ENCODE data around the gene PIAS2. TPM values are rescaled to one million over a fixed set of nuclear protein-coding genes. Genes with fewer than 3 reads are reported as not detected.

The PIAS2 gene
- total RNA-seq, 1 experiment from 2014 or later, result 33.6 TPM

DNA sequence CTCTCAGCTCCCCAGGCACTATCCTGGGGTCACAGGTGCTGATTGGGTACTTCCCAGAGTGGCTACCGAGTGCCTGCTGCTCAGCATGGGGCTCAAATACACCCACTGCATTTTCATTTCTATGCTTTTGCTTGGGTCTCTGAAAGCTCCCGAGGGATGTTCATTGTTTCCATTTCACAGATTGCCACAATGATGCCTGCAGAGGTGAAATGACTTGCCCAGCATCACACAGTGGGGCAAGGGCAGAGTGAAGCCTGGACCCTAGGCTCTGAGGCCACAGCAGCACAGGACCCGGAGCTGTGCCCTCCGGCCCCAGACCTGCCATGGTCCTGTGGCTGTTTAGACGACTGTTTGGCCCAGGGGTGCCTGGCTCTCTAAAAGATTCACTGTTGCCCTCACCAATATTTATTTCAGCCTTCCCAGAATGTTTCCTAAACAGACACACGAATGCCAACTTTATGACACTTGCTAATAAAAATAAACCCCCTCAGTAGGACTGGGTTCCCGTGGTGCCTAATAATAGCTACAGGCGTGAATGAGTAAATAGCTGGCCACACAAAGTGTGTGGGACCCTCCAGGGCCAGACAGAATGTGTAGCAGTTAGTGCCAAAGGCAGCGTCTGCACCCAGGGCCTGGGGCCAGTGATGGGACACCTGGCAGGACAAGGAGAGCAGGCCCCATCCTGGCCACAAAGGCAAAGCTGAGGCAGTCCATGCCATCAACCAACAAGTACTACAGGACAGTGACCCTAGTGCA is 149.0 kb downstream of the PIAS2 start:
- CTCF ChIA-PET, result no interaction called here
- no peaks in the 10 kb centered on the region for H3K4me1 Mint-ChIP-seq (ENCODE audit: low read depth, unreplicated experiment)
- H3K36me3 Mint-ChIP-seq (ENCODE audit: insufficient read depth, unreplicated experiment), result no peaks in the 10 kb centered on the region
- DNase-seq, result no peak
- no peak overlapping the region for H3K4me3 Mint-ChIP-seq (ENCODE audit: low read depth, unreplicated experiment)
- TF ChIP-seq, protein P1, sequence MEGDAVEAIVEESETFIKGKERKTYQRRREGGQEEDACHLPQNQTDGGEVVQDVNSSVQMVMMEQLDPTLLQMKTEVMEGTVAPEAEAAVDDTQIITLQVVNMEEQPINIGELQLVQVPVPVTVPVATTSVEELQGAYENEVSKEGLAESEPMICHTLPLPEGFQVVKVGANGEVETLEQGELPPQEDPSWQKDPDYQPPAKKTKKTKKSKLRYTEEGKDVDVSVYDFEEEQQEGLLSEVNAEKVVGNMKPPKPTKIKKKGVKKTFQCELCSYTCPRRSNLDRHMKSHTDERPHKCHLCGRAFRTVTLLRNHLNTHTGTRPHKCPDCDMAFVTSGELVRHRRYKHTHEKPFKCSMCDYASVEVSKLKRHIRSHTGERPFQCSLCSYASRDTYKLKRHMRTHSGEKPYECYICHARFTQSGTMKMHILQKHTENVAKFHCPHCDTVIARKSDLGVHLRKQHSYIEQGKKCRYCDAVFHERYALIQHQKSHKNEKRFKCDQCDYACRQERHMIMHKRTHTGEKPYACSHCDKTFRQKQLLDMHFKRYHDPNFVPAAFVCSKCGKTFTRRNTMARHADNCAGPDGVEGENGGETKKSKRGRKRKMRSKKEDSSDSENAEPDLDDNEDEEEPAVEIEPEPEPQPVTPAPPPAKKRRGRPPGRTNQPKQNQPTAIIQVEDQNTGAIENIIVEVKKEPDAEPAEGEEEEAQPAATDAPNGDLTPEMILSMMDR (IDR thresholded peaks at IDR 0.05; ENCODE audit: unreplicated experiment), result no peak
- no peak overlapping the region for H3K27ac Mint-ChIP-seq (ENCODE audit: unreplicated experiment)
- intact Hi-C loops (cut with micrococcal nuclease; ENCODE audit: unreplicated experiment), result no loop called here
- peaks cover 40% of the 10 kb centered on the region for H3K27me3 Mint-ChIP-seq (ENCODE audit: unreplicated experiment)
- H3K9me3 Mint-ChIP-seq (ENCODE audit: low read depth, unreplicated experiment), result no peaks in the 10 kb centered on the region
- BruUV-seq (replicated peaks), result no TSS peak

DNA sequence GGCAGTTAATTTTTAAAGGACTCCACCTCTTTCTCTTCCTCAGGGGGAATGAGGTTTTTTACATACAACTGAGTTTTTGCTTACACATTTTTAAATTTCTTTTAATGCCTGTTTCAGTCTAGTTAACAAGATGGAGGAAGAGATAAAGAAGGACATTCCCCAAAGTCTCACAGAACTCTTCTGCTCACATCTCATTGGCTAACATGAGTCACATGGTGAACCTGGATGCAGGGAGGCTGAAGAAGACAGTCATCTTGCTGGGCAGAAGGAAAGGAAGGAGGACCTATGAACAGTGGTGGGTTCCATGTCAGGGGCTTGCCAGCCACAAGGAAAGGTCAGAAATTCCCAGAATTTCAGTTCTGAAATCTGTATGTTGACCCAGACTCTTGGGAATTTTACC is 150.1 kb downstream of the PIAS2 start:
- TF ChIP-seq, protein P1 (IDR thresholded peaks at IDR 0.05; ENCODE audit: unreplicated experiment), result no peak
- H3K9me3 Mint-ChIP-seq (ENCODE audit: low read depth, unreplicated experiment), result no peaks in the 10 kb centered on the region
- H3K27me3 Mint-ChIP-seq (ENCODE audit: unreplicated experiment), result peaks cover 52% of the 10 kb centered on the region
- BruUV-seq (replicated peaks), result no TSS peak
- H3K36me3 Mint-ChIP-seq (ENCODE audit: insufficient read depth, unreplicated experiment), result no peaks in the 10 kb centered on the region
- DNase-seq, result no peak
- no peak overlapping the region for H3K4me3 Mint-ChIP-seq (ENCODE audit: low read depth, unreplicated experiment)
- intact Hi-C loops (cut with micrococcal nuclease; ENCODE audit: unreplicated experiment), result no loop called here
- CTCF ChIA-PET, result no interaction called here
- H3K27ac Mint-ChIP-seq (ENCODE audit: unreplicated experiment), result no peak overlapping the region
- no peaks in the 10 kb centered on the region for H3K4me1 Mint-ChIP-seq (ENCODE audit: low read depth, unreplicated experiment)

DNA sequence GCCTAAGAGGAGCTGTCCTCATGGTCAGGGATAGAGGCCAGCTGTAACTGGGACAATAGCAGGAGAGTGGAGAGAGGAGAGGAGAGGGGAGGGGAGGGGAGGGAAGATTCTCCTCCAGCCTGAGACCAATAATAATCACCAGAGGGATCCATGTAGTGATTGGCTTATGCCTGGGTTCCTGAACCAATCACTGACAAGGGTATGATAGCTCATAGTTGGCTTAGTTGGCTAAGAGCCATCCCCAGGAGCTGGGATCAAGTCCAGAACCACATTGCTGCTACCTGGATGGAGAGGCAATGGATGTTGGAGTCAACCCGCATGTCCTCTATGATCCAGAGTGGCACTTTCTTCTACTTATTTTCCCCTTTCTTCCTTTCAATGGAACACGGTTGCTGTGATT is 152.7 kb downstream of the PIAS2 start:
- CTCF ChIA-PET, result no interaction called here
- no peak for DNase-seq
- H3K4me1 Mint-ChIP-seq (ENCODE audit: low read depth, unreplicated experiment), result no peaks in the 10 kb centered on the region
- H3K27ac Mint-ChIP-seq (ENCODE audit: unreplicated experiment), result no peak overlapping the region
- no peak overlapping the region for H3K4me3 Mint-ChIP-seq (ENCODE audit: low read depth, unreplicated experiment)
- peaks cover 78% of the 10 kb centered on the region for H3K27me3 Mint-ChIP-seq (ENCODE audit: unreplicated experiment)
- H3K9me3 Mint-ChIP-seq (ENCODE audit: low read depth, unreplicated experiment), result no peaks in the 10 kb centered on the region
- no TSS peak for BruUV-seq (replicated peaks)
- TF ChIP-seq, protein P1 (IDR thresholded peaks at IDR 0.05; ENCODE audit: unreplicated experiment), result no peak
- intact Hi-C loops (cut with micrococcal nuclease; ENCODE audit: unreplicated experiment), result no loop called here
- no peaks in the 10 kb centered on the region for H3K36me3 Mint-ChIP-seq (ENCODE audit: insufficient read depth, unreplicated experiment)

DNA sequence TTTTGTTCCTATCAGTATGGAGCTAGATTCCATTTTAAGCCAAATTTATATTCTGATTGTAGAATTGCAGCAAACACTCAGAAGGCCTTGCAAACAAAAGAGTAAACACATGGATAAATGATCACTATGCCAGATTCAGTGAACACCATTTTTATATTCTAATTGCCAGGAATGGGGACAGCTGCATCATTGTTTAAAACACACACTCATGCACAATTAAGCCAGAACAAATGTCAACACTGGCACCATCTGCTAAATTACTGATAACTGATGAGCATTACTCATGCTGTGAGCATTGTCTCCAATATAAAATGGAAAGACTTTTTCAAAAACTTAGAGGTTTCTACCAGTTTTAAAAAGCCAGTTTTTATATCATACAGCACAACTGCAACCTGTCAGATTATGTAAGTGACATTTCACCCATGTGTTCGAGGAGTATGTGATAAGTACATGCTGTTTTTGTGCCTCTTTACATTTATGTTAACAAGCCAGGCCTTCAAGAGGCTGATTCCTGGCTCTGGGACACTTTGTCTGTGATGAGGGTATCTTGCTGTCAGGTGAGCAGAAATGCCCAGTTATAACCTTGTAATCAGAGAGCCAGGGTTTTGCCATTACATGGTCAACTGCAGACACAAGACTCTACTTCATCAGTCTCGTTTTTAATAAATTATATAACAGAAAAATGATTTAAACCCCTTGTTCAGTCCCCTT is 156.1 kb downstream of the PIAS2 start:
- no peaks in the 10 kb centered on the region for H3K9me3 Mint-ChIP-seq (ENCODE audit: low read depth, unreplicated experiment)
- peaks cover 91% of the 10 kb centered on the region for H3K27me3 Mint-ChIP-seq (ENCODE audit: unreplicated experiment)
- no peaks in the 10 kb centered on the region for H3K4me1 Mint-ChIP-seq (ENCODE audit: low read depth, unreplicated experiment)
- CTCF ChIA-PET, result no interaction called here
- DNase-seq, result no peak
- TF ChIP-seq, protein P1 (IDR thresholded peaks at IDR 0.05; ENCODE audit: unreplicated experiment), result no peak
- no peak overlapping the region for H3K27ac Mint-ChIP-seq (ENCODE audit: unreplicated experiment)
- no peak overlapping the region for H3K4me3 Mint-ChIP-seq (ENCODE audit: low read depth, unreplicated experiment)
- H3K36me3 Mint-ChIP-seq (ENCODE audit: insufficient read depth, unreplicated experiment), result no peaks in the 10 kb centered on the region
- no TSS peak for BruUV-seq (replicated peaks)
- intact Hi-C loops (cut with micrococcal nuclease; ENCODE audit: unreplicated experiment), result no loop called here
